ENCODE results near the gene SSX3.
"Not testable (repeated sequence)": the region's sequence is repeated elsewhere in the genome, so short reads cannot be mapped to it uniquely, and the experiment has no call there.

The SSX3 gene
- 0 reads per million in 2 donors for total RNA-seq

- not testable (repeated sequence) for DNase-seq
These were observed at the start of gene SSX3 for GRCh38 chrX:48356315-48357094. TSS of gene SSX3 (minus strand) at chrX:48356703. CDS start at chrX:48355249, 1,454 bp downstream.

DNA sequence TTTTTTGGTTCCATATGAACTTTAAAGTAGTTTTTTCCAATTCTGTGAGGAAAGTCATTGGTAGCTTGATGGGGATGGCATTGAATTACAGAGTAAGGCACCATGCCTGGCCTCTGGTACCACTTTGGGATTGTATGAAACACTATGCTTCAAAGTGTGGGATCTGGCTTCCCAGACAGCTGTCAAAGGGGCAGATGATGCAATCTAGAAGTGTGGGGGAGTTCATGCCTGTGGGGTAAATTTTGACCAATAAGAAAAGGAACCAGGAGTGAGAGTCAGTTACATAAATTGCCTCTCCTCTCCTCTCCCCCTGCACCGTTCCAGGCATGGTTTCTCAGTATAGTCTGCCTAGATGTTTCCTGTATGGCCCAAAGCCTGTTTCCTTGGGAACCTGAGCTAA is 41.3 kb upstream of the SSX3 start:
- not testable (repeated sequence) for DNase-seq

DNA sequence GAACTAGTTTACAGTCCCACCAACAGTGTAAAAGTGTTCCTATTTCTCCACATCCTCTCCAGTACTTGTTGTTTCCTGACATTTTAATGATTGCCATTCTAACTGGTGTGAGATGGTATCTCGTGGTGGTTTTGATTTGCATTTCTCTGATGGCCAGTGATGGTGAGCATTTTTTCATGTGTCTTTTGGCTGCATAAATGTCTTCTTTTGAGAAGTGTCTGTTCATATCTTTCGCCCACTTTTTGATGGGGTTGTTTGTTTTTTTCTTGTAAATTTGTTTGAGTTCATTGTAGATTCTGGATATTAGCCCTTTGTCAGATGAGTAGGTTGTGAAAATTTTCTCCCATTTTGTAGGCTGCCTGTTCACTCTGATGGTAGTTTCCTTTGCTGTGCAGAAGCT is 40.4 kb upstream of the SSX3 start:
- DNase-seq: not testable (repeated sequence)

DNA sequence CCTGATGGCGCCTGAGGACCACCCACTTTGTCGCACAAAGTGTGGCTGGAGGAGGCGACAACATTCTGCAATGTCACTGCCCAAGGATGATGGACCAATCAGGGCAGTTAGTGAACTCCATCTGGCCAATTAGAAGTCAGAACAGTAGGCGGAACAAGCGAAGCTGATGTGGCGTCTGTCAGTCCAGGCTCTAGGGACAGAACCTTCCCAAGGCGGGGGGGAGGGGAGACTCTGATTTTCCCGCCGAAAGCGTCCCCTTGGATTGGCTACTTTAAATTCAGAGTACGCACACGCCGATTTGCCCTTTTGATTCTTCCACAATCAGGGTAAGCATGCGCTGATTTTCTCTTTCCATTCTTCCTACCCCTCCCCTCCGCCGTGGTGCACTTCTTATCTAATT is 26.7 kb upstream of the SSX3 start, which contains the start of gene SSX4:
SSX4 (plus strand) TSS at position 301 of the 400 bp plus-strand sequence. CDS start 515 bp downstream, outside the sequence.
- not testable (repeated sequence) for DNase-seq

DNA sequence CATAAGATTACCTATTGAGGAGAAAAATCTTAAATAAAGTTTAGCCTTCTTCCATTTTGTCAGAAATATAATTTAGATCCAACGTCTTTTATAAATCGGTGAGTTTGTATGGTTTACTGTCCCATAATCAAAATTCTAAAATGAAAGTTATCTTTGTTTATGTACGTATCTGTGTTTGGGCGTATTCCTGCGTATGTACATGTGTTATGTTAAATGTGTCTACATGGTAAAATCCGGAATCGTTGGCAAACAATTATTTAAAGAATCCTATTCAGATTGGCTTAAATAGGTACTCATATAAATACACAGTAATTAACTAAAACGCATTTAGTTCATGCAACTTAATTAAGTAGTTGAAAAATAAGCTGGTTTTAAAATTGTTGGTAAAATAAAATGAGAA is 13.9 kb upstream of the SSX3 start:
- not testable (repeated sequence) for DNase-seq

- not testable (repeated sequence) for DNase-seq
These were observed 11.4 kb upstream of the SSX3 start for GRCh38 chrX:48367717-48368408.

GRCh38 chrX:48359281-48359680 is 2.8 kb upstream of the SSX3 start:
- not testable (repeated sequence) for DNase-seq

GRCh38 chrX:48357681-48358080 is 1.2 kb upstream of the SSX3 start:
- DNase-seq: no peak

GRCh38 chrX:48346059-48346458 is 10.4 kb downstream of the SSX3 start:
- DNase-seq: not testable (repeated sequence)

- DNase-seq: not testable (repeated sequence)
These were observed 42.5 kb downstream of the SSX3 start for GRCh38 chrX:48313996-48314395.

- no peak for DNase-seq
These were observed 50.3 kb downstream of the SSX3 start for GRCh38 chrX:48306175-48306574.

Measured in T-helper 2 cell (primary cell).